GM21737 (cell line): ENCODE results near the gene HDLBP.

Experiments used
- ATAC-seq: cut with Tn5 transposase; IDR thresholded peaks from one replicate; pipeline ENCODE4 v1.9.1; 2021; ENCODE audit warnings: mild to moderate bottlenecking, moderate library complexity; ENCODE audit not compliant: unreplicated experiment

Gene HDLBP

GRCh38 chr2:241315093-241315878, at the start of gene HDLBP:
HDLBP (minus strand) TSS chr2:241315672; CDS start chr2:241266869, 48,803 bp downstream.
- peak; percentile 71 for ATAC-seq

GRCh38 chr2:241364781-241365180, 49.3 kb upstream of the HDLBP start:
- ATAC-seq, result no peak

GRCh38 chr2:241363426-241363825, 48.0 kb upstream of the HDLBP start:
- ATAC-seq, result no peak

GRCh38 chr2:241359481-241360045, 44.1 kb upstream of the HDLBP start:
- no peak for ATAC-seq

- no peak for ATAC-seq
Measured at GRCh38 chr2:241358470-241358869, 43.0 kb upstream of the HDLBP start.

GRCh38 chr2:241357531-241357930, 42.1 kb upstream of the HDLBP start:
- ATAC-seq, result no peak

- ATAC-seq, result no peak
Measured at GRCh38 chr2:241356871-241357260, 41.4 kb upstream of the HDLBP start.

GRCh38 chr2:241355983-241356870, 40.8 kb upstream of the HDLBP start, which contains the start of gene FARP2:
FARP2 (plus strand) TSS chr2:241356285; CDS start chr2:241373108, 16,823 bp downstream.
- ATAC-seq, result peak; percentile 81

GRCh38 chr2:241354668-241355658, 39.5 kb upstream of the HDLBP start:
- ATAC-seq, result no peak

- no peak for ATAC-seq
Measured at GRCh38 chr2:241352227-241352626, 36.8 kb upstream of the HDLBP start.

- ATAC-seq, result no peak
Measured at GRCh38 chr2:241351640-241352031, 36.2 kb upstream of the HDLBP start.

- no peak for ATAC-seq
Measured at GRCh38 chr2:241350878-241351639, 35.6 kb upstream of the HDLBP start.

GRCh38 chr2:241350530-241350877, 35.0 kb upstream of the HDLBP start:
- no peak for ATAC-seq

GRCh38 chr2:241349941-241350340, 34.5 kb upstream of the HDLBP start:
- no peak for ATAC-seq

- no peak for ATAC-seq
Measured at GRCh38 chr2:241344925-241345651, 29.6 kb upstream of the HDLBP start.

- ATAC-seq, result no peak
Measured at GRCh38 chr2:241340631-241341163, 25.2 kb upstream of the HDLBP start.

- no peak for ATAC-seq
Measured at GRCh38 chr2:241339839-241340630, 24.6 kb upstream of the HDLBP start.

- ATAC-seq, result no peak
Measured at GRCh38 chr2:241334813-241335212, 19.3 kb upstream of the HDLBP start.
